Femur (tissue), 1 donor: ENCODE measurements around the gene WDR45B.
A peak's percentile ranks its signal among the peaks of the same experiment; 100 is the strongest.
"Not testable (repeated sequence)": the region's sequence is repeated elsewhere in the genome, so short reads cannot be mapped to it uniquely, and the experiment has no call there.

ENCODE experiments used
- DNase-seq: peaks from one replicate; pipeline ENCODE4 v3.0.0-alpha.2; 2017

The WDR45B gene

GRCh38 chr17:82577300-82577699 is 70.9 kb downstream of the WDR45B start:
- DNase-seq, result no peak

- not testable (repeated sequence) for DNase-seq
Observed at GRCh38 chr17:82575581-82576221, 72.5 kb downstream of the WDR45B start.

GRCh38 chr17:82574041-82574440 is 74.2 kb downstream of the WDR45B start:
- no peak for DNase-seq

GRCh38 chr17:82571855-82572254 is 76.4 kb downstream of the WDR45B start:
- DNase-seq, result no peak

GRCh38 chr17:82570277-82570676 is 78.0 kb downstream of the WDR45B start:
- DNase-seq, result no peak

GRCh38 chr17:82569621-82570020 is 78.6 kb downstream of the WDR45B start:
- no peak for DNase-seq

- no peak for DNase-seq
Observed at GRCh38 chr17:82568997-82569393, 79.2 kb downstream of the WDR45B start.

- no peak for DNase-seq
Observed at GRCh38 chr17:82567286-82567685, 81.0 kb downstream of the WDR45B start.

GRCh38 chr17:82566129-82566960 is 81.9 kb downstream of the WDR45B start:
- DNase-seq, result no peak

GRCh38 chr17:82565551-82565950 is 82.7 kb downstream of the WDR45B start:
- peak; percentile 58 for DNase-seq
